Chondrocyte (in vitro differentiated cells): ENCODE data around the gene LFNG. TPM values are rescaled to one million over a fixed set of nuclear protein-coding genes. Genes with fewer than 3 reads are reported as not detected.
A peak's percentile ranks its signal among the peaks of the same experiment; 100 is the strongest.

Experiments
- DNase-seq: peaks from one replicate; pipeline ENCODE4 v3.0.0; 2021; ENCODE audit warnings: mixed read lengths, low spot score
- H3K27ac Mint-ChIP-seq: one replicate; pipeline ENCODE4 v1.8.0; 2021; ENCODE audit warnings: mild to moderate bottlenecking, moderate library complexity, mixed read lengths; ENCODE audit not compliant: unreplicated experiment
- H3K27me3 Mint-ChIP-seq: 2 replicates; pipeline ENCODE4 v1.8.0; 2021; ENCODE audit warnings: low read depth, mixed read lengths
- H3K36me3 Mint-ChIP-seq: 2 replicates; pipeline ENCODE4 v1.8.0; 2021; ENCODE audit warnings: low read depth, mixed read lengths
- H3K4me1 Mint-ChIP-seq: 2 replicates; pipeline ENCODE4 v1.8.0; 2021; ENCODE audit warnings: low read depth, mild to moderate bottlenecking, mixed read lengths
- H3K4me3 Mint-ChIP-seq: one replicate; pipeline ENCODE4 v1.8.0; 2021; ENCODE audit warnings: mild to moderate bottlenecking, moderate library complexity, mixed read lengths; ENCODE audit not compliant: unreplicated experiment
- H3K9me3 Mint-ChIP-seq: 2 replicates; pipeline ENCODE4 v1.8.0; 2021; ENCODE audit warnings: low read depth, mixed read lengths
- total RNA-seq: library from RNA; stranded (reverse); gene quantifications from 3 replicates; pipeline ENCODE4 v1.2.1, GENCODE V29; 2021
- TF ChIP-seq, protein P1 (sequence below): fragments of 200-600 bp; sonication (generic); IDR thresholded peaks from 2 replicates; pipeline ENCODE4 v1.5.0; 2021; ENCODE audit warnings: antibody characterized with exemption, mild to moderate bottlenecking, moderate library complexity

LFNG gene
- total RNA-seq, 1 donor from 2014 or later, result 39.9 TPM

DNA sequence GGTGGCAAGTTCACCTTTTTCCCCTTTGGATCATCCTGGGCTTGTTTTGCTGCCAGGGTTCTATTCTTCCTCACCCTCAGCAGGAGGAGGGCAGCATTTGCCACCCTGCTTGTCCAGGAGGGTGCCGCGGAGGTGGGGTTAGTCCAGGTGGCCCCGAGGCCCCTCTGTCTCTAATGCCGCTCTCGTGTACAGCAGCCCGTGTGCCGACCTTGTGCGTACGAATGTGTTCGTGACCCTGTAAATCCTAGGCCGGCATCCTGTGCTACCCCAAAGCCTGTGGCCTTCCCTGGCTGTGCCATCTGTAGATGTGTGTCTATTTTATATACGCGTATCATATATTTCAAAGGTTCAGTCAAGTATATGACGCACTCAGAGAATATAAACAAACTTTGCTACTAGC is 49.8 kb downstream of the LFNG start:
- H3K4me3 Mint-ChIP-seq, result no peak overlapping the region
- no peaks in the 10 kb centered on the region for H3K9me3 Mint-ChIP-seq
- H3K27ac Mint-ChIP-seq, result no peak overlapping the region
- TF ChIP-seq, protein P1, sequence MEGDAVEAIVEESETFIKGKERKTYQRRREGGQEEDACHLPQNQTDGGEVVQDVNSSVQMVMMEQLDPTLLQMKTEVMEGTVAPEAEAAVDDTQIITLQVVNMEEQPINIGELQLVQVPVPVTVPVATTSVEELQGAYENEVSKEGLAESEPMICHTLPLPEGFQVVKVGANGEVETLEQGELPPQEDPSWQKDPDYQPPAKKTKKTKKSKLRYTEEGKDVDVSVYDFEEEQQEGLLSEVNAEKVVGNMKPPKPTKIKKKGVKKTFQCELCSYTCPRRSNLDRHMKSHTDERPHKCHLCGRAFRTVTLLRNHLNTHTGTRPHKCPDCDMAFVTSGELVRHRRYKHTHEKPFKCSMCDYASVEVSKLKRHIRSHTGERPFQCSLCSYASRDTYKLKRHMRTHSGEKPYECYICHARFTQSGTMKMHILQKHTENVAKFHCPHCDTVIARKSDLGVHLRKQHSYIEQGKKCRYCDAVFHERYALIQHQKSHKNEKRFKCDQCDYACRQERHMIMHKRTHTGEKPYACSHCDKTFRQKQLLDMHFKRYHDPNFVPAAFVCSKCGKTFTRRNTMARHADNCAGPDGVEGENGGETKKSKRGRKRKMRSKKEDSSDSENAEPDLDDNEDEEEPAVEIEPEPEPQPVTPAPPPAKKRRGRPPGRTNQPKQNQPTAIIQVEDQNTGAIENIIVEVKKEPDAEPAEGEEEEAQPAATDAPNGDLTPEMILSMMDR, result no peak
- no peaks in the 10 kb centered on the region for H3K27me3 Mint-ChIP-seq
- peaks cover 15% of the 10 kb centered on the region for H3K36me3 Mint-ChIP-seq
- no peak for DNase-seq
- peaks cover 21% of the 10 kb centered on the region for H3K4me1 Mint-ChIP-seq

DNA sequence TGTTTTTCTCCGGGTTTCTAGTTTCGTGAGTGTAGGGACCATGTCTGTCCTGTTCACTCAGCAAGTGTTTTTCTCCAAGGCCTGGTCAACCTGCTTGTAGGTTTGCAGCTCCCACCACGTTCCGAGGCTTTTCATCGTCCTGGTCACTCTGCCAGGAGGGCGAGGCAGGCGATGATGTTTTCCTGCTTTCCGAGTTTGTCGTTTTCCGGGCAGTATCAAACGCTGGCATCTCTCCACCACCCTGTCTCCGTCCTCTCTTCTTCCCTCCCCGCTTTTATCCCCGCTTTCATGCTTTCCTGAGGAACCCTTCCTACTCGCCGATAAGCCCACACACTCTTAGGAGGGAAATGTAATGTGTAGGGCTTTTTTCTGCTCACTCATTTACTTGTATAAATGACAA is 50.4 kb downstream of the LFNG start:
- no peak overlapping the region for H3K4me3 Mint-ChIP-seq
- peaks cover 21% of the 10 kb centered on the region for H3K4me1 Mint-ChIP-seq
- H3K36me3 Mint-ChIP-seq, result peaks cover 17% of the 10 kb centered on the region
- TF ChIP-seq, protein P1, result no peak
- H3K9me3 Mint-ChIP-seq, result no peaks in the 10 kb centered on the region
- H3K27ac Mint-ChIP-seq, result no peak overlapping the region
- DNase-seq, result no peak
- H3K27me3 Mint-ChIP-seq, result no peaks in the 10 kb centered on the region

DNA sequence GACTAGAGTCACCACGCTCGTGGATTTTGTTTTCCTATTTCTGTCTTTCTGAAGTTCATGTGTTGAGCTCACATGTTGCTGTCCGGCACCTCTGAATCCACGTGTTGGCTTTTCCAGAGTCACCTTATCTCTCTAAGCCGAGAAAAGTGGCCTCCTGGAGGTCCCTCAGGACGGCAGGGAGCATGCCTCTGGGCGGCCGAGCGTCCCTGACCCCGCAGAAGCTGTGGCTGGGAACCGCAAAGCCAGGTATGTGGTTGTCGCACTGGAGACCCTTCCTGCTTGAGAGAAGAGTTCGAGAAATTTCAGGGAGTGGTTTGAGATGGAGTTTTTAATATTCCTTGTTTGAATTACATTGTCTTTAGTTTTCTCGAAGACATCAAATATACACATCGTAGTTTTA is 51.8 kb downstream of the LFNG start:
- TF ChIP-seq, protein P1, result no peak
- DNase-seq, result no peak
- Mint-ChIP-seq H3K4me3 (no peak overlapping the region), H3K27ac (no peak overlapping the region), H3K4me1 (peaks cover 25% of the 10 kb centered on the region), H3K9me3 (no peaks in the 10 kb centered on the region), H3K36me3 (peaks cover 20% of the 10 kb centered on the region), H3K27me3 (no peaks in the 10 kb centered on the region)

DNA sequence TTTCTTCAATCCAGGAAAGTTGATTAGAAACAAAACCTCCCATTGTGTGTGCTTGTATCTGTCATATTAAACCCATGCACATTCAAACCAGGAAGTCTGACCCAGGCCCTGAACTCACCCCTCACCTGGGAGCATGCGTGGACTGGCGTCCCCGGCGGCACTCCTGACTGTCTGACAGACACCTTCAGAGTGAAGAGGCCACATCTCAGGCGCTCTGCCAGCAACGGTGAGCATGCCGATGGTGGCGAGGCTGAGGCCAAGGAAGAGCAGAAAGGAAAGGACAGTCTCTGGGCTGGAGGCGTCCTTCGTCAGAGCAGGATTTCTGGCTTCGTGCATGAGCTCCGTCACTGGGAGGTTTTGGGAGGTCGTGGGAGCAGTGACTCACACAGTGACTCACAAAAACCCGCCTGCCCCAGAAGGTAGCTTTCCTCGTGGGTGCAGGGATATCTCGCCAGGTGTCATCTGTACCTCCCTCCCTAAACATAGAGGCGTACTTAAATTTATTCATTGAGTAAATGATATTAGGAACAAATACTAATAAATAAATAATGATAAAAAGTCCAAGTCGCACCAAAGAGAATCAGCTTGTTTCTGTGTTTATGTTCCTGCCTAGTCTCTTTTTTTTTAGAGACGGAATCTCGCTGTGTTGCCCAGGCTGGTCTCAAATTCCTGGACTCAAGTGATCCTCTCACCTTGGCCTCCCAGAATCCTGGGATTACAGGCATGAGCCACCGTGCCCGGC is 52.7 kb downstream of the LFNG start:
- H3K4me3 Mint-ChIP-seq, result no peak overlapping the region
- no peaks in the 10 kb centered on the region for H3K9me3 Mint-ChIP-seq

DNA sequence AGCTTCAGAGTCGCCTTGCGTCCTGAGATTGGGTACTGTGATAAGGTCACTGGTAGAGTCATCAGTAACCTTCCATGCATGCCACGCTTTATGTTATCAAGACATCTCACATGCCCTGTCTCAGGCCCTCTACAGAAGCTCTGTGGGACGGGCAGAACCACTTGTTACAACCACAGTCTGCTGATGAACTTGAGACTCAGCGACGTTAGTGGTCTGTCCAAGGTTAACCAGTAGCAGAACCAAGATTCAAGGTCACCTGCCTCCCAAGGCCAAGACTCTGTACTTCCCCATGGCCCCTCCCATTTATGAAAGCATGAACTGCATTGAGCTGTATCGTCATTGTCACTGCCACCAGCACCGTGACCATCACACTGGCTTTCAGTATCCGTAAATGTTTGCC is 54.2 kb downstream of the LFNG start:
- no peak overlapping the region for H3K4me3 Mint-ChIP-seq
- H3K27me3 Mint-ChIP-seq, result no peaks in the 10 kb centered on the region
- H3K36me3 Mint-ChIP-seq, result peaks cover 20% of the 10 kb centered on the region
- no peak for DNase-seq
- H3K9me3 Mint-ChIP-seq, result no peaks in the 10 kb centered on the region
- H3K4me1 Mint-ChIP-seq, result peaks cover 9% of the 10 kb centered on the region
- TF ChIP-seq, protein P1, result no peak
- H3K27ac Mint-ChIP-seq, result no peak overlapping the region

More for the DNA sequence above, 52.7 kb downstream of the LFNG start:
- no peak for DNase-seq
- no peaks in the 10 kb centered on the region for H3K27me3 Mint-ChIP-seq
- peak overlapping the region; percentile 12 for H3K27ac Mint-ChIP-seq
- peaks cover 20% of the 10 kb centered on the region for H3K36me3 Mint-ChIP-seq
- H3K4me1 Mint-ChIP-seq, result peaks cover 16% of the 10 kb centered on the region
- TF ChIP-seq, protein P1, result no peak
